Activated T-helper 2 cell treated with anti-CD3 and anti-CD28 coated beads, Interferon-gamma antibody, Interleukin-2, Interleukin-4, amounts not matched to agents 10 μg/mL and 5 μg/mL and 100 μg/mL, durations not matched to agents 14 hours and 24 hours and 36 hours (primary cell): Measurements from ENCODE around the gene GPC5. TPM values are rescaled to one million over a fixed set of nuclear protein-coding genes. Genes with fewer than 3 reads are reported as not detected.

Experiments used
- DNase-seq: peaks from one replicate; pipeline ENCODE4 v3.0.0; 2021; ENCODE audit warnings: low spot score
- H3K27ac Mint-ChIP-seq: one replicate; pipeline ENCODE4 v1.8.0; 2021; ENCODE audit warnings: mixed read lengths
- H3K27me3 Mint-ChIP-seq: one replicate; pipeline ENCODE4 v1.8.0; 2021; ENCODE audit warnings: low read depth, mixed read lengths
- H3K36me3 Mint-ChIP-seq: one replicate; pipeline ENCODE4 v1.8.0; 2021; ENCODE audit warnings: low read depth, mixed read lengths
- H3K4me1 Mint-ChIP-seq: one replicate; pipeline ENCODE4 v1.8.0; 2021; ENCODE audit warnings: low read depth, mixed read lengths
- H3K4me3 Mint-ChIP-seq: one replicate; pipeline ENCODE4 v1.8.0; 2021; ENCODE audit warnings: low read depth, mild to moderate bottlenecking, moderate library complexity, mixed read lengths
- H3K9me3 Mint-ChIP-seq: one replicate; pipeline ENCODE4 v1.8.0; 2021; ENCODE audit warnings: mixed read lengths
- intact Hi-C: fragments of 100-400 bp; cut with micrococcal nuclease; formaldehyde crosslinking; loops from one replicate; pipeline ENCODE4 v1.15.1; 2023
- total RNA-seq: library from RNA; stranded (reverse); gene quantifications from 2 replicates; pipeline ENCODE4 v1.2.3, GENCODE V29; 2022

The GPC5 gene
- total RNA-seq, 1 donor from 2014 or later: 0.57 TPM

- DNase-seq: no peak
- Mint-ChIP-seq H3K27me3 (no peaks in the 10 kb centered on the region), H3K27ac (no peak overlapping the region), H3K4me1 (no peaks in the 10 kb centered on the region), H3K4me3 (no peak overlapping the region), H3K9me3 (no peaks in the 10 kb centered on the region), H3K36me3 (no peaks in the 10 kb centered on the region)
- intact Hi-C loops: no loop called here
Measured at GRCh38 chr13:91948736-91949135, 550.3 kb downstream of the GPC5 start.

DNA sequence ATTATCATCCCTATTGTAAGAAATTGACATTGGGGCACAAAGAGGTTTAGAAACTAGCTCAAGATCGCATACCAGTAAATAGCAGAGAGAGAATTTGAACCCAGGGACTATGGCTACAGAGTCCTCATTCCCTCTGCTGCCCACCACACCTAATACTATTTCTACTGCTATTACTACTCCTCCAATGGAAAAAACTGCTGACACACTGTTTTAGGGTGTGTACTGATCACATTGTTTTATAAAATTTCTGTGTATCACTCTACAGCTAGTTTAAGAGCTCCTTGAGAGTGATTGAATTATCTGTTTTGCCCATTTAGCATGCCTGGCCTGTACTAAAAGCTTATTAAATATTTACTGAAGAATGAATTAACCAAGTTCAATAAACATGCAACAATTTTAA, 552.4 kb downstream of the GPC5 start:
- Mint-ChIP-seq H3K27me3 (no peaks in the 10 kb centered on the region), H3K9me3 (no peaks in the 10 kb centered on the region), H3K4me1 (no peaks in the 10 kb centered on the region), H3K27ac (no peak overlapping the region), H3K36me3 (no peaks in the 10 kb centered on the region), H3K4me3 (no peak overlapping the region)
- intact Hi-C loops: no loop called here
- DNase-seq: no peak

- no peaks in the 10 kb centered on the region for H3K4me1 Mint-ChIP-seq
- intact Hi-C loops: no loop called here
- no peaks in the 10 kb centered on the region for H3K36me3 Mint-ChIP-seq
- H3K4me3 Mint-ChIP-seq: no peak overlapping the region
- DNase-seq: no peak
- H3K27me3 Mint-ChIP-seq: no peaks in the 10 kb centered on the region
- no peak overlapping the region for H3K27ac Mint-ChIP-seq
- H3K9me3 Mint-ChIP-seq: no peaks in the 10 kb centered on the region
Measured at GRCh38 chr13:91955546-91956355, 557.3 kb downstream of the GPC5 start.

- intact Hi-C loops: no loop called here
- no peaks in the 10 kb centered on the region for H3K27me3 Mint-ChIP-seq
- no peaks in the 10 kb centered on the region for H3K4me1 Mint-ChIP-seq
- H3K4me3 Mint-ChIP-seq: no peak overlapping the region
- H3K27ac Mint-ChIP-seq: no peak overlapping the region
- DNase-seq: no peak
- no peaks in the 10 kb centered on the region for H3K36me3 Mint-ChIP-seq
- H3K9me3 Mint-ChIP-seq: peaks cover 4% of the 10 kb centered on the region
Measured at GRCh38 chr13:91960947-91961346, 562.5 kb downstream of the GPC5 start.

GRCh38 chr13:91962946-91963345, 564.5 kb downstream of the GPC5 start:
- Mint-ChIP-seq H3K27ac (no peak overlapping the region), H3K4me1 (no peaks in the 10 kb centered on the region), H3K27me3 (no peaks in the 10 kb centered on the region), H3K4me3 (no peak overlapping the region), H3K9me3 (peaks cover 4% of the 10 kb centered on the region), H3K36me3 (no peaks in the 10 kb centered on the region)
- intact Hi-C loops: no loop called here
- DNase-seq: no peak

DNA sequence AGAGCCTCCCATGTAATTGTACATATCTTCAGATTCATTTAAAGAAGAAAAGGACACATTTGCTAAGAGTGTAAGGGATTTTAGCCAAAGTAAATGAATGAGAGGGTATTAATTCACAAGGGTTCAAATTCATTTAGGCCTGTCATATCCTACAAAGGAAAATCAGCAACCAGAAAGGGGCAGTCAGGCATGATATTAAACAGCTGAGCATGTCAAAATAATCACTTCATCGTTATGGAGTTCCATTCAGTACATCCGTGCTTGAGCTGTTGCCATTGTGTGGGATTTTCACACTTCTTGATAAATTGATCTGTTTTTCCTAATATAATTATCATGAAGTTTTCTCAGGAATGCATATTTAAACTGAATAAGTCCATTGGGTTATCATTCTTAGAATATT, 567.1 kb downstream of the GPC5 start:
- H3K4me3 Mint-ChIP-seq: no peak overlapping the region
- H3K27ac Mint-ChIP-seq: no peak overlapping the region
- intact Hi-C loops: no loop called here
- no peak for DNase-seq
- H3K36me3 Mint-ChIP-seq: no peaks in the 10 kb centered on the region
- H3K9me3 Mint-ChIP-seq: peaks cover 14% of the 10 kb centered on the region
- H3K4me1 Mint-ChIP-seq: no peaks in the 10 kb centered on the region
- no peaks in the 10 kb centered on the region for H3K27me3 Mint-ChIP-seq

DNA sequence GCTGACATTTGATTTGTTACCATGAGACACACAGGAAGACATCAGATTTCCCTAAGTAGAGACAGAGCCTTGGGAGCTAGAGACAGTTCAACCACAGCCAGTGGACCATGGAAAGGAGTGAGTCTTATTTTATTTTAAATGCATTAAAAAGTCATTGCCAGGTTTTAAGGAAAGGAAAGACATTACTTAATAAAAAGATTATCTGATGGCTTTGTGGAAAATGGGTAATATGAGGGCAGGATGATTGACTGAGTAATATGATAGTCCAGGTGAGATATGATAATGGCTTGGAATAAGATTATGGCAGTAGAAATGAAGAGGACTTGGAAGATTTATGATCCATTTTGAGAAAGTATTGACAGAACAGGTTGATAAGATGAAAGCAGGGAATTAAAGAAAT, 580.1 kb downstream of the GPC5 start:
- no peak for DNase-seq
- Mint-ChIP-seq H3K27ac (no peak overlapping the region), H3K9me3 (peaks cover 12% of the 10 kb centered on the region), H3K4me1 (no peaks in the 10 kb centered on the region), H3K4me3 (no peak overlapping the region), H3K36me3 (no peaks in the 10 kb centered on the region), H3K27me3 (no peaks in the 10 kb centered on the region)
- intact Hi-C loops: no loop called here

- no peaks in the 10 kb centered on the region for H3K36me3 Mint-ChIP-seq
- H3K4me3 Mint-ChIP-seq: no peak overlapping the region
- no peak for DNase-seq
- H3K4me1 Mint-ChIP-seq: no peaks in the 10 kb centered on the region
- peaks cover under 1% of the 10 kb centered on the region for H3K9me3 Mint-ChIP-seq
- H3K27ac Mint-ChIP-seq: no peak overlapping the region
- intact Hi-C loops: no loop called here
- H3K27me3 Mint-ChIP-seq: no peaks in the 10 kb centered on the region
Measured at GRCh38 chr13:91986761-91987483, 588.5 kb downstream of the GPC5 start.

GRCh38 chr13:91988331-91988730, 589.9 kb downstream of the GPC5 start:
- Mint-ChIP-seq H3K4me3 (no peak overlapping the region), H3K27me3 (no peaks in the 10 kb centered on the region), H3K4me1 (no peaks in the 10 kb centered on the region), H3K27ac (no peak overlapping the region), H3K36me3 (no peaks in the 10 kb centered on the region), H3K9me3 (no peaks in the 10 kb centered on the region)
- DNase-seq: no peak
- intact Hi-C loops: no loop called here

GRCh38 chr13:92012787-92013186, 614.4 kb downstream of the GPC5 start:
- Mint-ChIP-seq H3K27ac (no peak overlapping the region), H3K4me3 (no peak overlapping the region), H3K36me3 (no peaks in the 10 kb centered on the region), H3K9me3 (peaks cover 4% of the 10 kb centered on the region), H3K4me1 (no peaks in the 10 kb centered on the region), H3K27me3 (no peaks in the 10 kb centered on the region)
- intact Hi-C loops: no loop called here
- DNase-seq: no peak

- Mint-ChIP-seq H3K4me3 (no peak overlapping the region), H3K9me3 (peaks cover 5% of the 10 kb centered on the region), H3K27me3 (no peaks in the 10 kb centered on the region), H3K4me1 (no peaks in the 10 kb centered on the region), H3K27ac (no peak overlapping the region), H3K36me3 (no peaks in the 10 kb centered on the region)
- intact Hi-C loops: no loop called here
- DNase-seq: no peak
Measured at GRCh38 chr13:92017737-92018136, 619.3 kb downstream of the GPC5 start.

GRCh38 chr13:92028695-92029094, 630.3 kb downstream of the GPC5 start:
- no peak overlapping the region for H3K4me3 Mint-ChIP-seq
- H3K36me3 Mint-ChIP-seq: no peaks in the 10 kb centered on the region
- H3K27me3 Mint-ChIP-seq: no peaks in the 10 kb centered on the region
- no peak for DNase-seq
- H3K4me1 Mint-ChIP-seq: no peaks in the 10 kb centered on the region
- no peak overlapping the region for H3K27ac Mint-ChIP-seq
- intact Hi-C loops: no loop called here
- peaks cover 26% of the 10 kb centered on the region for H3K9me3 Mint-ChIP-seq

DNA sequence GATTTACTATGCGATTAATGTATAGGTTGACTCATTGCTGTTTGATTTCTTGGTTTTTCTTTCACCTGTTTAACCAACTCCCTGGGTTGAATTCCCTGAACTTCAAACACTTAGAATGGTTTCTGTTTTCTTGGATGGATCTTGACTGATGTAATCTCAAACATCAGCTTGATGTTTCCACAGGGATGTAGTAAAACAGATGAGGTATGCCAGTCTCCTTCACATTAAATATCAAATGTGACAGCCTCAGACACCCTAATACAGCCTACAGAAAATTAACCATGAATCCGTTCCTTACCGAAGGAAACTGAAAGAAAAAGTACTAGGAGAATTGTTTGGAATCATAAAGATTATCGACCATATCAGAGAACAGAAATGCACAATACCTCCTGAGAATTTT, 631.2 kb downstream of the GPC5 start:
- no peak for DNase-seq
- no peaks in the 10 kb centered on the region for H3K4me1 Mint-ChIP-seq
- H3K9me3 Mint-ChIP-seq: peaks cover 26% of the 10 kb centered on the region
- no peak overlapping the region for H3K4me3 Mint-ChIP-seq
- H3K27me3 Mint-ChIP-seq: no peaks in the 10 kb centered on the region
- intact Hi-C loops: no loop called here
- H3K36me3 Mint-ChIP-seq: no peaks in the 10 kb centered on the region
- no peak overlapping the region for H3K27ac Mint-ChIP-seq
